Measurements from ENCODE around the gene HIP1R.

HIP1R gene

DNA sequence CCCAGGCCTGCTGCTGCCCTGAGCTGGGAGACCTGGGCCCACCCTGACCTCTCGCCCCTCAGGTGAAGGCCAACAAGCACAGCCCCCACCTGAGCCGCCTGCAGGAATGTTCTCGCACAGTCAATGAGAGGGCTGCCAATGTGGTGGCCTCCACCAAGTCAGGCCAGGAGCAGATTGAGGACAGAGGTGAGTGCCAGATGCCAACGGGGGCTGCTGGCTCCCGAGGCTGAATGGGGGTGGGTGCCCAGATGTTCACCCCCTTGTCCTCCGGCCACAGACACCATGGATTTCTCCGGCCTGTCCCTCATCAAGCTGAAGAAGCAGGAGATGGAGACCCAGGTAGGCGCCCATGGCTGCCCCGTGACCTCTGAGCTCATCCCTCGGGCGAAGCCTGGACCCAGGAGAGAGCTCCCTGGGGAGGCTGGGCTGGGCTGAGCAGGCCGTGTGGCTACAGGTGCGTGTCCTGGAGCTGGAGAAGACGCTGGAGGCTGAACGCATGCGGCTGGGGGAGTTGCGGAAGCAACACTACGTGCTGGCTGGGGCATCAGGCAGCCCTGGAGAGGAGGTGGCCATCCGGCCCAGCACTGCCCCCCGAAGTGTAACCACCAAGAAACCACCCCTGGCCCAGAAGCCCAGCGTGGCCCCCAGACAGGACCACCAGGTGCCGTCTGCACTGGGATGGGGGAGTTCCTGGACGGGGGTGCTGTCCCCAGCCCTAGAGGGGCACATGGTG, 25.8 kb downstream of the HIP1R start:
- no peak overlapping the region for H3K4me3 Mint-ChIP-seq
- peaks cover 27% of the 10 kb centered on the region for H3K36me3 Mint-ChIP-seq
- H3K27ac Mint-ChIP-seq, result peak overlapping the region; percentile 43
- H3K9me3 Mint-ChIP-seq, result no peaks in the 10 kb centered on the region
- DNase-seq (ENCODE audit: low spot score in 2 of 2), result no peak
- no peak for ATAC-seq
- peaks cover 10% of the 10 kb centered on the region for H3K4me1 Mint-ChIP-seq

DNA sequence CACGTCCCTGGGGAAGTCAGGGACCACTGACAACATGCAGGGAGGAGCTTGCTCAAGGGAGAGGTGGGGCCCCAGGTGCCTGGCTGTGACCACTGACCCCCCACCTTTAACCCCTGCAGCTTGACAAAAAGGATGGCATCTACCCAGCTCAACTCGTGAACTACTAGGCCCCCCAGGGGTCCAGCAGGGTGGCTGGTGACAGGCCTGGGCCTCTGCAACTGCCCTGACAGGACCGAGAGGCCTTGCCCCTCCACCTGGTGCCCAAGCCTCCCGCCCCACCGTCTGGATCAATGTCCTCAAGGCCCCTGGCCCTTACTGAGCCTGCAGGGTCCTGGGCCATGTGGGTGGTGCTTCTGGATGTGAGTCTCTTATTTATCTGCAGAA, 26.3 kb downstream of the HIP1R start:
- H3K9me3 Mint-ChIP-seq, result no peaks in the 10 kb centered on the region
- no peak overlapping the region for H3K27ac Mint-ChIP-seq
- DNase-seq (ENCODE audit: low spot score in 2 of 2) (no peak), ATAC-seq (no peak)
- peaks cover 10% of the 10 kb centered on the region for H3K4me1 Mint-ChIP-seq
- H3K4me3 Mint-ChIP-seq, result no peak overlapping the region
- H3K36me3 Mint-ChIP-seq, result peaks cover 31% of the 10 kb centered on the region

GRCh38 chr12:122862110-122862634, 26.9 kb downstream of the HIP1R start:
- Mint-ChIP-seq H3K9me3 (no peaks in the 10 kb centered on the region), H3K36me3 (peaks cover 37% of the 10 kb centered on the region), H3K4me3 (no peak overlapping the region), H3K4me1 (peaks cover 10% of the 10 kb centered on the region), H3K27ac (no peak overlapping the region)
- ATAC-seq, result no peak
- no peak for DNase-seq (ENCODE audit: low spot score in 2 of 2)

- Mint-ChIP-seq H3K36me3 (peaks cover 45% of the 10 kb centered on the region), H3K9me3 (no peaks in the 10 kb centered on the region), H3K27ac (no peak overlapping the region), H3K4me1 (peaks cover 10% of the 10 kb centered on the region), H3K4me3 (no peak overlapping the region)
- no peak for DNase-seq (ENCODE audit: low spot score in 2 of 2)
- no peak for ATAC-seq
Measured at GRCh38 chr12:122862872-122863701, 27.8 kb downstream of the HIP1R start.

DNA sequence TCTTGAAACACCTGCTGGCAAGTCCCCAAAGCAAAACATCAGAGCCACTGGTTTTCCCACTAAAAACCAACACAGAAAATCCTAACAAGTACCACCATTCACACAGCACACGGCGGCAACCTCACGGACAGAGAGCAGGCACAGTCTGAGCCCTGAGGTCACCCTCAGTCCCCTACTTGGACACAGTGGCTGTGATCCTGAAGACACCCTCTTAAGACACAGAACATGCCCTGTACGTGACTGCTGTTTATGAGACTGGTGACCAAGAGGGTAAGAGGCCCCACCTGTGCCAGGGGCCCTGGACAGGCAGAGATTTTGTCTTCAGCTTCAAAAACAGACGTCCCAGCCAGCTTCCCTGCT, 29.6 kb downstream of the HIP1R start:
- Mint-ChIP-seq H3K36me3 (peaks cover 57% of the 10 kb centered on the region), H3K4me3 (no peak overlapping the region), H3K27ac (peak overlapping the region; percentile 37), H3K4me1 (peaks cover 20% of the 10 kb centered on the region), H3K9me3 (no peaks in the 10 kb centered on the region)
- DNase-seq (ENCODE audit: low spot score in 2 of 2) (no peak), ATAC-seq (no peak)

DNA sequence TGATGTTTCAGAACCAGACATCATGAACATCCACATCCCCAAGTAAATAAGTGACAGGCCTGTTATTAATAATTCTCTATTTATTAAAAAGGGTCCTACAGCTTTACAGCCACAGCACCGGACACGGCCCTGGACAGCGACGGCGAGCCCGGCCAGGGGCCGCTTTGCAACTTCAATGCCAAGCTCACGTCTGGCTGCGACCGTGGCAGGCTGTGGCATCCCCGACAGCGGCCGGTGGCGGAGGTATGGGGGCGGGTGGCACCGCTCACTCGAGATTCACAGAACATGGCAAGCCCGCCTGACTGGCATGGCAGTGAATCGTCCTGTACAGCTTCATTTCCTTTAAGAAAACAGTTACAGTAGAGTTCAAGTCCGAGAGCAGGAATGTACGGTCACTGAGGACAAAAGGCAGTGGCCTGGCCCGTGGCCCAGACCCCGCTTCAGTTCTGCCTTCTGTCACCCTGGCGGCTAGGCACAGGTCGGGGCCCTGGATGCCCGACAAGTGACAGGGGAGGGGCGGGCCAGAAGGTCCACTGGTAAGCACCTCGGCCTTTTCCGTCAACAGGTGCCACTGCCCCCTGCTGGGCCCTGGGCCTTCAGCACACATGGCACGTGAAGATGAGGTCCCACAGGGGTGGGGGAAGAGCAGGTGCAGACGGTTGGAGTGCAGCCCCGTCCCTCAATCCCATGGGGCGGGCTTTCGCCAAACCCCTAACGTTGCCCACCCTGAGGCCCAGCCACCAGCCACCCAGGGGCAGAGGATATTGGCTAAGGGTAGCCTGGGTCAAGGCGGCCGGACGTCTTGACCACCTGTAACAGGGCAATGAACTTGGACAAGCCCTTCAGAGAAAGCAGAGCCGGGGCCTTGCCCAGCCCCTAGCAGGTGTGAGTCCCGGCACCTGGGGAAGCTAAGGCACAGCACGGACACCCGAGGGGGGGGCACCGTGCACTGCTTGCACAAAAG, 30.3 kb downstream of the HIP1R start:
- Mint-ChIP-seq H3K27ac (peak overlapping the region; percentile 37), H3K36me3 (peaks cover 64% of the 10 kb centered on the region), H3K4me3 (no peak overlapping the region), H3K4me1 (peaks cover 25% of the 10 kb centered on the region), H3K9me3 (no peaks in the 10 kb centered on the region)
- peak; percentile 6 for ATAC-seq
- no peak for DNase-seq (ENCODE audit: low spot score in 2 of 2)

- H3K27ac Mint-ChIP-seq, result no peak overlapping the region
- ATAC-seq, result no peak
- no peak for DNase-seq (ENCODE audit: low spot score in 2 of 2)
- H3K4me1 Mint-ChIP-seq, result peaks cover 31% of the 10 kb centered on the region
- H3K4me3 Mint-ChIP-seq, result no peak overlapping the region
- peaks cover 72% of the 10 kb centered on the region for H3K36me3 Mint-ChIP-seq
- H3K9me3 Mint-ChIP-seq, result no peaks in the 10 kb centered on the region
Measured at GRCh38 chr12:122866379-122866778, 31.1 kb downstream of the HIP1R start.

DNA sequence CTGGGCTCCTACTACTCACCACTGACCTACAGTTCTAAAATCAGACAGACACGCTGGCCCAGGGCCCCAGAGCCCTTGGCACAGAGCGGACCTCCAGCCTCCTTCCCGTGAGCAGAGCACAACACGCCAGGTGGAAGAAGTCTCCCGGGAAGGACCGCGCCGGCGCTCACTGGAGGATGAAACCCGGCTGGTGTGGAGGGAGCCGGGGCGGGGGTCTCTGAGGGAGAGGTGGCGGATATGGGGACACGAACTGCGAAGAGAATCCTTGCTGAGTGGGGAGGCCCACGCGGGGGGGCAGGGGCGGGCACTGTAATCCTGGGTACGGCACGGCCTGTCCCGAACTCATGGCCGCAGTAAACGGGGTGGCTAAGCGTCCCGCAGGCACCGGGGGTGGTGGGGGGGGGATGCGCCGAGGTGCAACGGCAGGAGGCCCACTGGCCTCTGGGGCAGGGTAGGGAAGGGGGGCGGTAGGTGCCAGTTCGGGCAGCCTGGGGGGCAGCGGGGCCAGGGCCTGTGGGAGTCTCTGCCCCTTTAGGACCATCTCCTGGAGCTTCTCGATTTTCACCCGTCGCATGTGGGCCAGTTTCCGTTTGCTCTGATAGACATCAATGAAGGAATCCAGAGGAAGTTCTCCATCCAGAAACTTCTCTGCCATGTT, 31.8 kb downstream of the HIP1R start:
- Mint-ChIP-seq H3K27ac (no peak overlapping the region), H3K36me3 (peaks cover 75% of the 10 kb centered on the region), H3K4me1 (peaks cover 38% of the 10 kb centered on the region), H3K9me3 (no peaks in the 10 kb centered on the region), H3K4me3 (no peak overlapping the region)
- ATAC-seq (no peak), DNase-seq (ENCODE audit: low spot score in 2 of 2) (no peak)

DNA sequence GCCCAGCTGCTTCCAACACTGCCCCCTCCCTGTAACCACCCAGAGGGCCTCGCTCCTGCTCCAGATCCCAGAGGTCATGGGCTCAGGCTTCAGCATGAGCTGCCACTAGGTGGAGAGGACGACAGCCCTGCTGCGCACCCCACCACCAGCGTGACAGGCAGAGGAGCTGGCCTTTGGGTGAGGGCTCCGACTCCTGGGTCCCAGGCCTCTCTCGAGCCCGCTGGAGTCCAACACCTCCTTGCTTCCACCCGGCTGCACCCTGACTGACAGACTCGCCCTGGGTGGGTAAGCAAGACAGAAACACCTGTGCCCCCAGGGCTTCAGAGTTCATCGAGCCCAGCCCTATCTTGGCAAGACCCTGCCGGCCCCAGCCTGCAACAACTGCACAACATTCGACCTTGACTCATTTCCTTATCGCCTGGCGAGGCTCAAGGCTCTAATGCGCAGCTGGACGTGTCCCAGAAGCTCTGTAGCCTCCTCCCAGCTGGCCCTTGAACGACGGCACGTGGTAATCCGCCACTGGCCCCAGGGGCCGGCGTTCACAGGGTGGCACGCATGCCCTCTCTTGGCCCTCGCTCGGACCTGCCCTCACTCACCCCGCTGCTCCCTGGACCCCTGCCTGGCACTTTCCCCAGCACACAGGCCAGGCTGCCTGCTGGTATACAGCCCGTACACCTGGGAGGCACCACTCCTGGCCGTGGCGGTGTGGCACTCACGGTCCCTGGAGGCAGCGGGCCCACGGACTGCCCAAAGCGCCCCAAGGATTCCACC, 32.6 kb downstream of the HIP1R start:
- peaks cover 46% of the 10 kb centered on the region for H3K4me1 Mint-ChIP-seq
- DNase-seq (ENCODE audit: low spot score in 2 of 2) (no peak), ATAC-seq (no peak)
- H3K27ac Mint-ChIP-seq, result no peak overlapping the region
- peaks cover 75% of the 10 kb centered on the region for H3K36me3 Mint-ChIP-seq
- H3K4me3 Mint-ChIP-seq, result no peak overlapping the region
- no peaks in the 10 kb centered on the region for H3K9me3 Mint-ChIP-seq

GRCh38 chr12:122868471-122869177, 33.4 kb downstream of the HIP1R start:
- Mint-ChIP-seq H3K9me3 (no peaks in the 10 kb centered on the region), H3K36me3 (peaks cover 81% of the 10 kb centered on the region), H3K27ac (no peak overlapping the region), H3K4me1 (peaks cover 54% of the 10 kb centered on the region), H3K4me3 (no peak overlapping the region)
- ATAC-seq, result no peak
- no peak for DNase-seq (ENCODE audit: low spot score in 2 of 2)

- DNase-seq (ENCODE audit: low spot score in 2 of 2), result no peak
- no peaks in the 10 kb centered on the region for H3K9me3 Mint-ChIP-seq
- peaks cover 59% of the 10 kb centered on the region for H3K4me1 Mint-ChIP-seq
- ATAC-seq, result no peak
- H3K27ac Mint-ChIP-seq, result no peak overlapping the region
- H3K36me3 Mint-ChIP-seq, result peaks cover 81% of the 10 kb centered on the region
- H3K4me3 Mint-ChIP-seq, result no peak overlapping the region
Measured at GRCh38 chr12:122869207-122869973, 34.1 kb downstream of the HIP1R start.

GRCh38 chr12:122870163-122870842, 35.0 kb downstream of the HIP1R start:
- no peak overlapping the region for H3K27ac Mint-ChIP-seq
- H3K36me3 Mint-ChIP-seq, result peaks cover 74% of the 10 kb centered on the region
- DNase-seq (ENCODE audit: low spot score in 2 of 2) (no peak), ATAC-seq (no peak)
- H3K4me1 Mint-ChIP-seq, result peaks cover 55% of the 10 kb centered on the region
- H3K4me3 Mint-ChIP-seq, result no peak overlapping the region
- no peaks in the 10 kb centered on the region for H3K9me3 Mint-ChIP-seq

Data from stimulated activated effector memory CD8-positive, alpha-beta T cell treated with anti-CD3 and anti-CD28 coated beads, Interleukin-12 subunit alpha, Interleukin-12 subunit beta, amount 100 ng/mL, for 72 hours (primary cell).